Hematopoietic multipotent progenitor cell treated with erythropoietin and hydrocortisone succinate and interleukin-3 and kit ligand, for 4 days (in vitro differentiated cells): ENCODE measurements around the gene ZFYVE1.
"Not testable (repeated sequence)": the region's sequence is repeated elsewhere in the genome, so short reads cannot be mapped to it uniquely, and the experiment has no call there.

Source experiments
- DNase-seq: peaks from one replicate; pipeline ENCODE4 v3.0.0-alpha.2; 2015

The ZFYVE1 gene

GRCh38 chr14:73026845-73027542, at the start of gene ZFYVE1:
Gene ZFYVE1 (minus strand): TSS chr14:73027106. CDS start chr14:73024508, 2,598 bp downstream.
- DNase-seq, result peak; percentile 99

- no peak for DNase-seq
Measured at GRCh38 chr14:73069585-73069984, 42.7 kb upstream of the ZFYVE1 start.

GRCh38 chr14:73058922-73059673, 32.2 kb upstream of the ZFYVE1 start:
- DNase-seq, result peak; percentile 73

GRCh38 chr14:73058224-73058921, 31.5 kb upstream of the ZFYVE1 start, which contains the start of gene RBM25:
Gene RBM25 (plus strand): TSS chr14:73058534. CDS start chr14:73071642, 13,108 bp downstream.
- DNase-seq, result peak; percentile 99

- DNase-seq, result no peak
Measured at GRCh38 chr14:73057944-73058223, 31.0 kb upstream of the ZFYVE1 start.

GRCh38 chr14:73055251-73055650, 28.3 kb upstream of the ZFYVE1 start:
- DNase-seq, result no peak

- no peak for DNase-seq
Measured at GRCh38 chr14:73049428-73049827, 22.5 kb upstream of the ZFYVE1 start.

- no peak for DNase-seq
Measured at GRCh38 chr14:73047808-73048207, 20.9 kb upstream of the ZFYVE1 start.

- not testable (repeated sequence) for DNase-seq
Measured at GRCh38 chr14:73036706-73037450, 10.0 kb upstream of the ZFYVE1 start.

GRCh38 chr14:73027984-73028383, 1.1 kb upstream of the ZFYVE1 start:
- DNase-seq, result no peak

- DNase-seq, result no peak
Measured at GRCh38 chr14:73027546-73027945, 640 bp upstream of the ZFYVE1 start.

GRCh38 chr14:73026243-73026844, 562 bp downstream of the ZFYVE1 start:
- DNase-seq, result no peak

- peak; percentile 22 for DNase-seq
Measured at GRCh38 chr14:73025544-73025943, 1.4 kb downstream of the ZFYVE1 start.

- no peak for DNase-seq
Measured at GRCh38 chr14:73022051-73022450, 4.9 kb downstream of the ZFYVE1 start.

GRCh38 chr14:73016011-73016410, 10.9 kb downstream of the ZFYVE1 start:
- not testable (repeated sequence) for DNase-seq

- DNase-seq, result not testable (repeated sequence)
Measured at GRCh38 chr14:73015552-73015951, 11.4 kb downstream of the ZFYVE1 start.

GRCh38 chr14:73014105-73014504, 12.8 kb downstream of the ZFYVE1 start:
- DNase-seq, result no peak

GRCh38 chr14:73011189-73011588, 15.7 kb downstream of the ZFYVE1 start:
- not testable (repeated sequence) for DNase-seq

GRCh38 chr14:73008501-73008900, 18.4 kb downstream of the ZFYVE1 start:
- DNase-seq, result no peak

- no peak for DNase-seq
Measured at GRCh38 chr14:73007835-73008234, 19.1 kb downstream of the ZFYVE1 start.

- not testable (repeated sequence) for DNase-seq
Measured at GRCh38 chr14:73004641-73005040, 22.3 kb downstream of the ZFYVE1 start.

- DNase-seq, result peak; percentile 81
Measured at GRCh38 chr14:73003681-73004080, 23.2 kb downstream of the ZFYVE1 start.

GRCh38 chr14:73000073-73000472, 26.8 kb downstream of the ZFYVE1 start:
- DNase-seq, result no peak
